ENCODE results near the gene CDKN2D. TPM values are rescaled to one million over a fixed set of nuclear protein-coding genes. Genes with fewer than 3 reads are reported as not detected.
A peak's percentile ranks its signal among the peaks of the same experiment; 100 is the strongest.

The CDKN2D gene
- total and polyA plus RNA-seq, 2 of the 13 experiments (the other 11 are each of a cell fraction or from before 2014, with no cell fraction given), result 5.4 to 8.6 TPM

GRCh38 chr19:10565567-10566407 is 3.0 kb downstream of the CDKN2D start, which contains the start of gene KRI1 (continued):
- TF ChIP-seq ARID3A (IDR thresholded peaks at IDR 0.05; ENCODE audit: low read depth, low read length) (no peak), ESRRA (CRISPR knock-in tag; IDR thresholded peaks at IDR 0.05; ENCODE audit: low read depth) (peak; percentile 81; the same call in 1 of the 2 replicates), SCMH1 (CRISPR knock-in tag; IDR thresholded peaks at IDR 0.05; ENCODE audit: borderline replicate concordance) (no peak), MAFG (CRISPR knock-in tag; IDR thresholded peaks at IDR 0.05) (no peak), SKI (IDR thresholded peaks at IDR 0.05; ENCODE audit: partially characterized antibody) (no peak), ATF7-NPFF (CRISPR knock-in tag; IDR thresholded peaks at IDR 0.05; ENCODE audit: low read depth) (peak; percentile 99), ZNF10 (CRISPR knock-in tag; IDR thresholded peaks at IDR 0.05; ENCODE audit: borderline replicate concordance, low read depth) (no peak), AHDC1 (CRISPR knock-in tag; IDR thresholded peaks at IDR 0.05; ENCODE audit: borderline replicate concordance) (no peak), SRSF1 (optimal IDR thresholded peaks at IDR 0.05; ENCODE audit: low read depth, low read length) (peak; percentile 37), DMAP1 (CRISPR knock-in tag; IDR thresholded peaks at IDR 0.05) (peak; percentile 87), CEBPB (IDR thresholded peaks at IDR 0.05; ENCODE audit: borderline replicate concordance, low read depth, low read length) (no peak), ZNF225 (CRISPR knock-in tag; IDR thresholded peaks at IDR 0.05) (no peak), ZFP36L1 (CRISPR knock-in tag; IDR thresholded peaks at IDR 0.05) (peak; percentile 85; the same call in 1 of the 2 replicates), ZNF629 (CRISPR knock-in tag; conservative IDR thresholded peaks at IDR 0.05) (peak; percentile 37; the same call in 1 of the 2 replicates), ZNF761 (CRISPR knock-in tag; conservative IDR thresholded peaks at IDR 0.05) (peak; percentile 92), ZMYM3 (CRISPR knock-in tag; IDR thresholded peaks at IDR 0.05) (no peak), ZMYM2 (CRISPR knock-in tag; IDR thresholded peaks at IDR 0.05) (no peak), ZNF513 (CRISPR knock-in tag; conservative IDR thresholded peaks at IDR 0.05) (no peak)

Measured in HepG2 (cell line).